Sigmoid colon (tissue), 4 donors: ENCODE results near the gene SCAPER.

Experiments
- POLR2AphosphoS5 ChIP-seq, 4 donors: sonication (generic); formaldehyde crosslinking; IDR thresholded peaks; one replicate each; pipeline ENCODE4 v1.6.1; 2017; ENCODE audit warnings: antibody characterized with exemption in 4 of 4
- TF ChIP-seq, protein P1 (sequence below), 4 experiments: fragments of 450-650 bp in 3 of 4; fragments of 200-600 bp in 1 of 4; IDR thresholded peaks; one replicate each; pipeline ENCODE4 v1.5.1; 2016 to 2019; ENCODE audit warnings: antibody characterized with exemption in 4 of 4, mild to moderate bottlenecking in 3 of 4, moderate library complexity in 2 of 4

DNA sequence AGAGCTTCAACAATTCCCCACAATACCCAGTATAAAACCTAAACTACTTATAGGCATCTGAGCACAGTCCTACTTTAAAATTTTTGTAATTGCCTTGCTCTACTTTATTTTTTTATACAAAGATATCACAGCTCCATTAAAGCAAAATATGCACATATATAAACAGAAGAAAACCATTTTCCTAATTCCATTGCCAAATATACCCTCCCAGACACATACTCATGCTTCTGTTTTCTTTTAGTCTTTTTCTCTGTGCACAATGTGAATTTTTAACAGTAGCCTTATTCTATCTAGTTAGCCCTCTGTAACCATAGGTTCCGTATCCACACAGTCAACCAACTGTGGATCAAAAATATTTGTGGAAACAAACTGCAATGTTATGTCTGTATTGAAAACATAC is 260.5 kb downstream of the SCAPER start:
- TF ChIP-seq, protein P1, sequence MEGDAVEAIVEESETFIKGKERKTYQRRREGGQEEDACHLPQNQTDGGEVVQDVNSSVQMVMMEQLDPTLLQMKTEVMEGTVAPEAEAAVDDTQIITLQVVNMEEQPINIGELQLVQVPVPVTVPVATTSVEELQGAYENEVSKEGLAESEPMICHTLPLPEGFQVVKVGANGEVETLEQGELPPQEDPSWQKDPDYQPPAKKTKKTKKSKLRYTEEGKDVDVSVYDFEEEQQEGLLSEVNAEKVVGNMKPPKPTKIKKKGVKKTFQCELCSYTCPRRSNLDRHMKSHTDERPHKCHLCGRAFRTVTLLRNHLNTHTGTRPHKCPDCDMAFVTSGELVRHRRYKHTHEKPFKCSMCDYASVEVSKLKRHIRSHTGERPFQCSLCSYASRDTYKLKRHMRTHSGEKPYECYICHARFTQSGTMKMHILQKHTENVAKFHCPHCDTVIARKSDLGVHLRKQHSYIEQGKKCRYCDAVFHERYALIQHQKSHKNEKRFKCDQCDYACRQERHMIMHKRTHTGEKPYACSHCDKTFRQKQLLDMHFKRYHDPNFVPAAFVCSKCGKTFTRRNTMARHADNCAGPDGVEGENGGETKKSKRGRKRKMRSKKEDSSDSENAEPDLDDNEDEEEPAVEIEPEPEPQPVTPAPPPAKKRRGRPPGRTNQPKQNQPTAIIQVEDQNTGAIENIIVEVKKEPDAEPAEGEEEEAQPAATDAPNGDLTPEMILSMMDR (IDR thresholded peaks at IDR 0.05) = no peak
- TF ChIP-seq POLR2AphosphoS5 (IDR thresholded peaks at IDR 0.05) = no peak
